CD4-positive, alpha-beta T cell treated with Interleukin-17A for 4 hours (primary cell): Measurements from ENCODE around the gene HSPA1L.

ENCODE experiments used
- DNase-seq: peaks from one replicate; pipeline ENCODE4 v3.0.0-alpha.2; 2020; ENCODE audit warnings: mixed read lengths

HSPA1L gene

GRCh38 chr6:31762878-31763618 lies 52.0 kb downstream of the HSPA1L start:
- DNase-seq: no peak

- DNase-seq: no peak
These were observed 52.7 kb downstream of the HSPA1L start, which contains the start of gene SAPCD1 for GRCh38 chr6:31762356-31762755. TSS of gene SAPCD1 (plus strand) at chr6:31762656. CDS start at chr6:31763055, 399 bp downstream.

GRCh38 chr6:31761343-31761742 lies 53.7 kb downstream of the HSPA1L start:
- DNase-seq: no peak

- no peak for DNase-seq
These were observed 54.3 kb downstream of the HSPA1L start for GRCh38 chr6:31760790-31761189.
